Bronchial epithelial cell (primary cell): ENCODE results near the gene PLSCR5. TPM values are rescaled to one million over a fixed set of nuclear protein-coding genes. Genes with fewer than 3 reads are reported as not detected.
A peak's percentile ranks its signal among the peaks of the same experiment; 100 is the strongest.

ENCODE experiments used
- DNase-seq: peaks from one replicate; pipeline ENCODE4 v3.0.0-alpha.2; 2010; ENCODE audit warnings: low read depth
- FAIRE-seq: peaks from 2 replicates; lab custom pipeline; 2011; peaks lifted over from hg19 to GRCh38; lab: Jason Lieb, UNC
- H3K27me3 ChIP-seq: 2 replicates; pipeline ENCODE4 v1.5.1; 2011; ENCODE audit warnings: low read length; ENCODE audit not compliant: control insufficient read depth, insufficient read depth
- H3K36me3 ChIP-seq: 2 replicates; pipeline ENCODE4 v1.5.1; 2011; ENCODE audit warnings: low read length; ENCODE audit not compliant: control insufficient read depth, insufficient read depth
- H3K4me3 ChIP-seq: 2 replicates; pipeline ENCODE4 v1.5.1; 2011; ENCODE audit warnings: mild to moderate bottlenecking, low read depth, low read length, control low read depth
- total RNA-seq: library from RNA; depleted of rRNA; stranded (reverse); fragments of >200 nt; gene quantifications from 2 replicates; pipeline ENCODE4 v1.2.1, GENCODE V29; 2014
- TF ChIP-seq, protein P1 (sequence below): IDR thresholded peaks from 2 replicates; pipeline ENCODE4 v1.5.1; 2011; ENCODE audit warnings: mild to moderate bottlenecking, moderate library complexity, low read length, control low read depth, inconsistent platforms; ENCODE audit not compliant: insufficient read depth, severe bottlenecking

Gene PLSCR5
- total RNA-seq, 1 donor from 2014 or later, result not detected

DNA sequence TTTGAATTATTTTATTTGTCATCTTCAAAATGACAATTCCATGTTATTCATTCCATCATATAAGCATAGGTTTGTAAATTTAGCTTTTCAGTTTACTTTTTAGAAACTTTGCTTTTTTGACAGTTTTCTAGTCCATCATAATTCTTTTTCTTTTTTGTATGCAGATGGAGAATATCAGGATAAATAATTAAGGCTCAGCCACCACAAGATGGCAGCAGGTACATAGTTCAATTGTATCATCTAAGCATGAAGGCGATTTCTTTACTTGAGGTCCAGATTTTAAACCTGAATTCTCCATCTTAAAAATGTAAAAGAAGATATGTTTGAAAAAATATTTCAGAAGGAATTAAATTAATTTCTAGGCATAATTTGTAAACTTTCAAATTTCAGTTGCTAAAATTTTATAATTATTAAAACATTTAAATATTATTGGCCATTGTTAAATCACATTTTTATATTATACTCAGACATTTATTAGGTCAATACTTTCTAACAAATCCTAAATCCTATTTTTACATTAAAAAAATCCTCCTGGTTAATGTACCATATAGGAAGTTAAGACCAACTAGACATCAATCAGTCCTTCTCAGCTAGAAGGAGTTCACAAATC is 15.1 kb downstream of the PLSCR5 start:
- FAIRE-seq (no peak), DNase-seq (peak; percentile 59)
- Histone ChIP-seq H3K27me3 (no peaks in the 10 kb centered on the region), H3K4me3 (no peak overlapping the region), H3K36me3 (no peaks in the 10 kb centered on the region)
- TF ChIP-seq, protein P1, sequence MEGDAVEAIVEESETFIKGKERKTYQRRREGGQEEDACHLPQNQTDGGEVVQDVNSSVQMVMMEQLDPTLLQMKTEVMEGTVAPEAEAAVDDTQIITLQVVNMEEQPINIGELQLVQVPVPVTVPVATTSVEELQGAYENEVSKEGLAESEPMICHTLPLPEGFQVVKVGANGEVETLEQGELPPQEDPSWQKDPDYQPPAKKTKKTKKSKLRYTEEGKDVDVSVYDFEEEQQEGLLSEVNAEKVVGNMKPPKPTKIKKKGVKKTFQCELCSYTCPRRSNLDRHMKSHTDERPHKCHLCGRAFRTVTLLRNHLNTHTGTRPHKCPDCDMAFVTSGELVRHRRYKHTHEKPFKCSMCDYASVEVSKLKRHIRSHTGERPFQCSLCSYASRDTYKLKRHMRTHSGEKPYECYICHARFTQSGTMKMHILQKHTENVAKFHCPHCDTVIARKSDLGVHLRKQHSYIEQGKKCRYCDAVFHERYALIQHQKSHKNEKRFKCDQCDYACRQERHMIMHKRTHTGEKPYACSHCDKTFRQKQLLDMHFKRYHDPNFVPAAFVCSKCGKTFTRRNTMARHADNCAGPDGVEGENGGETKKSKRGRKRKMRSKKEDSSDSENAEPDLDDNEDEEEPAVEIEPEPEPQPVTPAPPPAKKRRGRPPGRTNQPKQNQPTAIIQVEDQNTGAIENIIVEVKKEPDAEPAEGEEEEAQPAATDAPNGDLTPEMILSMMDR, result peak; percentile 38

DNA sequence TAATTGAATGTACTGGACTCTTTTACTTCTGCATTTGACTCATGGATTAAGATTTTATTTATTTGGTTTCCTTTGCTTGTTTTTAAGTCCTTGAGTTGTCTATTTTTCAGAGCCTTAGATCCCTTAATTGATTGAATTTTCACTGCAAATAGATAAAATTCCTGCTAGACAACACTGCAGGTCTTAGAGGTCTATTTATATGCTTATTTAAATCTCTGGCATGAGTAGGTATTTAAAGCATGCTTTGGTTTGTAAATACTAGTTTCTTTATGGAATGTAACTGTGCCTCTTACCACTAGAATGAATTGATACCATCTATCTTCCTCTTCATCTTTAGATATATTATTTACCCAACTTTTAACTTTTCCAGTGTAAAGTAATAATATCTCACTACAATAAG is 20.0 kb downstream of the PLSCR5 start:
- Histone ChIP-seq H3K36me3 (no peaks in the 10 kb centered on the region), H3K27me3 (no peaks in the 10 kb centered on the region), H3K4me3 (no peak overlapping the region)
- FAIRE-seq (no peak), DNase-seq (no peak)
- TF ChIP-seq, protein P1, result no peak

DNA sequence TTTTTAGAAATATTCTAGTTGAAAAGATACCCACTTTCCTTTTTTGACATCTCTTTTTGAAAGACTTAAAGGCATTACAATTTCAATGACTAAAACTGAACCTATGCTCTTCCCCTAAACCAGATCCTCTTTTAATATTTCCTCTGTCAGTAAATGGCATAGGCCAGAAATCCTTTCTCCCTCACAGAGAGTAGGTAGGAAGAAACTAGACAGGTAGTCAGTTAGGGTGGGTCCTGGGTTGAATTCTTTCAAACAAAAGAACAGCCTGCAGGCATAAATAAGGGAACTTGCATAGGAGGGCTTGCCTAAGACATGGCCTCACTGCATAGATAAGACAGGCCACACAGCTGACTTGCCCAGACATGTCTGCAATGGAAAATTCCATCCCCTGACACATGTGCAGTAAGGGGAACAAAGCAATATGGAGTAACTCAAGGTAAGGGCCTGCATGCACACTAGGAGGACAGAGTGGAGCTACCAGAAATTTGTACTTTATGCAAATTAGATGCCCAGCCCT is 23.1 kb downstream of the PLSCR5 start:
- FAIRE-seq, result no peak
- peak; percentile 99 for DNase-seq
- Histone ChIP-seq H3K4me3 (no peak overlapping the region), H3K36me3 (no peaks in the 10 kb centered on the region), H3K27me3 (no peaks in the 10 kb centered on the region)
- TF ChIP-seq, protein P1, result no peak

DNA sequence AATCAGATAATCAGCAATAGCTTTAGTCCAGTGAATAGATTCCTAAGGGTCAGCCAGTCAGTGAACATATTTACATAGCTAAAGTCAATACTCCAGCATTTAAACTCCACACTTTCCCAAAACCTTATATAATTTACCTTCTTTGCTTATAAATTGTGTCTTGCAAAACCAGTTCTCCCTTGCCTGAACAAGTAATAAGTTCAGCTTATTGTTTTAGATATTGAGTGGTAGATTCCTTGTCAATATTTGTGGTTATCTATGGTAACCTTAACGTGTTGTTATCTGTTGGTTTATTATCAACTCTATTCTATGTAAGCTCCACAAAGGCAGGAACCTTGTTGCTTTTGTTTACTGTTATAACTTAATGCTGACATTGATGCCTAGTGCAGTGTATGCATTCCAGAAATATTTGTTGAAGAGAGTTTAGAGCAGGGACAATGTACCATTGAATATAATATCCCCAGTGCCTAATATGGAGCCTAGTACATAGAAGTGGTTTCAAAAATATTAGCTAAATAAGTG is 24.0 kb downstream of the PLSCR5 start:
- H3K36me3 ChIP-seq, result no peaks in the 10 kb centered on the region
- H3K27me3 ChIP-seq, result no peaks in the 10 kb centered on the region
- H3K4me3 ChIP-seq, result no peak overlapping the region
- FAIRE-seq (no peak), DNase-seq (peak; percentile 67)
- TF ChIP-seq, protein P1, result no peak

DNA sequence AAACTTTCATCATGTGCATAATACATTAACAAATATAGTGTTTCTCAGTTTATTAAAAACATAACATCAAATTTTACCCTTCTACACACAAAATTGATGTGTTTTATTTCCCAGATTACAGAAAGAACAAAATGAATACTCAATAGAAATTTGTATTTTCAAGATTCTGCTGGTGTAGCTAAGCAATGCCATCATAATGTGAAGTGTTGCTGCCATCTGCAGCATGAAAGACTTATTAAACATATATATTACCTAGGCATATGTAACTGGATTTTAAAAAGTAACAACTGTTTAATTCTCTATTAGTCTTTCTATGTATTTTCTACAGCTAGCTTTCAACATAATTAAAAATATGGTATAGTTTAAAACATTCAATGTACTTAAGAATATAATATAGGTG is 27.5 kb downstream of the PLSCR5 start:
- no peak for FAIRE-seq

More for the DNA sequence above, 27.5 kb downstream of the PLSCR5 start:
- peak; percentile 64 for DNase-seq
- Histone ChIP-seq H3K4me3 (no peak overlapping the region), H3K27me3 (no peaks in the 10 kb centered on the region), H3K36me3 (no peaks in the 10 kb centered on the region)
- TF ChIP-seq, protein P1, result peak; percentile 4
